Endothelial cell (in vitro differentiated cells): Measurements from ENCODE around the gene PTPN4. TPM values are rescaled to one million over a fixed set of nuclear protein-coding genes. Genes with fewer than 3 reads are reported as not detected.

Experiments
- DNase-seq: peaks from one replicate; pipeline ENCODE4 v3.0.0; 2021; ENCODE audit warnings: low spot score
- H3K27ac Mint-ChIP-seq: one replicate; pipeline ENCODE4 v1.8.0; 2021; ENCODE audit warnings: mixed read lengths, inconsistent platforms; ENCODE audit not compliant: unreplicated experiment
- H3K27me3 Mint-ChIP-seq: one replicate; pipeline ENCODE4 v1.8.0; 2021; ENCODE audit warnings: mild to moderate bottlenecking, moderate library complexity, mixed read lengths, inconsistent platforms; ENCODE audit not compliant: unreplicated experiment
- H3K36me3 Mint-ChIP-seq: one replicate; pipeline ENCODE4 v1.8.0; 2021; ENCODE audit warnings: mild to moderate bottlenecking, low read depth, mixed read lengths, inconsistent platforms; ENCODE audit not compliant: unreplicated experiment
- H3K4me1 Mint-ChIP-seq: one replicate; pipeline ENCODE4 v1.8.0; 2021; ENCODE audit warnings: mild to moderate bottlenecking, mixed read lengths, inconsistent platforms; ENCODE audit not compliant: unreplicated experiment
- H3K4me3 Mint-ChIP-seq: one replicate; pipeline ENCODE4 v1.8.0; 2021; ENCODE audit warnings: mild to moderate bottlenecking, mixed read lengths, inconsistent platforms; ENCODE audit not compliant: unreplicated experiment
- H3K9me3 Mint-ChIP-seq: one replicate; pipeline ENCODE4 v1.8.0; 2021; ENCODE audit warnings: mixed read lengths, inconsistent platforms; ENCODE audit not compliant: unreplicated experiment
- total RNA-seq: library from RNA; stranded (reverse); fragmentation: NEBNext Ultra II Directional; extraction: Animal tissue kit (Norgen Biotek cat#: 25700); gene quantifications from one replicate; pipeline ENCODE4 v1.2.1, GENCODE V29; 2021; ENCODE audit not compliant: unreplicated experiment
- TF ChIP-seq, protein P1 (sequence below): fragments of 200-600 bp; sonication (generic); IDR thresholded peaks from one replicate; pipeline ENCODE4 v1.5.0; 2021; ENCODE audit warnings: antibody characterized with exemption; ENCODE audit not compliant: unreplicated experiment

Gene PTPN4
- total RNA-seq, 1 donor from 2014 or later, result 51.0 TPM

DNA sequence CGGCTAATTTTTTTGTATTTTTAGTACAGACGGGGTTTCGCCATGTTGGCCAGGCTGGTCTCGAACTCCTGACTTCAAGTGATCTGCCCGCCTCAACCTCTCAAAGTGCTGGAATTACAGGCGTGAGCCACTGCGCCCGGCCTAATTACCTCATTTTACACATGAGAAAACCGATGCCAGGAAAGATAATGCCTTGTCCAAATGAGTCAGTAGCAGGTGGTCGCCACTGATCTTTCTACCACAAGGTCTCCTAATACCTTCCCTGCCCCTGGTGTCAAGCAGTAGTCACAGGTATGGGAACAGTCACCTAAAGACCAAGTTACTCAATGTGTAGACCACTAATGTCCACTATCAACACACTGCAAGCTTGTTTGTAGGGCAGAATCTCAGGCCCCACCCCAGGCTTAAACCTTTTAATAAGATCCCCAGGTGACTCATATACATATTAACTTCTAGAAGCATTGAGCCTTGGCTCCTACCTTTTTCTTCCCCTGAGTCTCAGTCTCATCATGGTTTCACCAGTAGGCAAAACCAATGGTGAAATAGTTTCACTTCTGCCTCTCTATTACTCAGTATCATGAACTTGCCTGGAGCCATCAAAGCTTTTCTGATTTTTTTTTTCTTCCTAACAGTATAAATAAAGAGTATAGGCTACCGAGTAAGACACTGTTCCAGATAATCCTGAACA lies 246.3 kb downstream of the PTPN4 start:
- Mint-ChIP-seq H3K27ac (no peak overlapping the region), H3K27me3 (peaks cover 2% of the 10 kb centered on the region)

DNA sequence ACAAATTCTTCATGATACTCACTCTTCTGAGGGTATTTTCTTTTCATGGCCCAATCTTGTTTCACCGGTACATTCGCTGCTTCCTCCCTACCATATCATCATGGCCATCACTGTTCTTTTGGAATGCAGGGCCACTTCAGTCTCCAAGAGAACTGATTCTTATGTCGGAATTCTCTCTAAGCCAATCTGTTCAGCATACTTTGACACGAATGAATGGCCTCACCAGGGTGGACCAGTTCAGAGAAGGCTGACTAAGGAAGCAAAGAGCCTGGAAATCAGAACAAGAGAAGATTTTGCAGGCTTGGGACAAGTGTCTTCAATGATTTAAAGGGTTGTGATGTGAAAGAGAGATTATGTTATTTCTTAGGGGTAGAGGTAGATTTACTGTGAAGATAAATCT lies 248.1 kb downstream of the PTPN4 start:
- Mint-ChIP-seq H3K36me3 (peaks cover 6% of the 10 kb centered on the region), H3K4me1 (peaks cover 5% of the 10 kb centered on the region), H3K9me3 (no peaks in the 10 kb centered on the region), H3K4me3 (no peak overlapping the region), H3K27ac (no peak overlapping the region), H3K27me3 (peaks cover 5% of the 10 kb centered on the region)
- TF ChIP-seq, protein P1, sequence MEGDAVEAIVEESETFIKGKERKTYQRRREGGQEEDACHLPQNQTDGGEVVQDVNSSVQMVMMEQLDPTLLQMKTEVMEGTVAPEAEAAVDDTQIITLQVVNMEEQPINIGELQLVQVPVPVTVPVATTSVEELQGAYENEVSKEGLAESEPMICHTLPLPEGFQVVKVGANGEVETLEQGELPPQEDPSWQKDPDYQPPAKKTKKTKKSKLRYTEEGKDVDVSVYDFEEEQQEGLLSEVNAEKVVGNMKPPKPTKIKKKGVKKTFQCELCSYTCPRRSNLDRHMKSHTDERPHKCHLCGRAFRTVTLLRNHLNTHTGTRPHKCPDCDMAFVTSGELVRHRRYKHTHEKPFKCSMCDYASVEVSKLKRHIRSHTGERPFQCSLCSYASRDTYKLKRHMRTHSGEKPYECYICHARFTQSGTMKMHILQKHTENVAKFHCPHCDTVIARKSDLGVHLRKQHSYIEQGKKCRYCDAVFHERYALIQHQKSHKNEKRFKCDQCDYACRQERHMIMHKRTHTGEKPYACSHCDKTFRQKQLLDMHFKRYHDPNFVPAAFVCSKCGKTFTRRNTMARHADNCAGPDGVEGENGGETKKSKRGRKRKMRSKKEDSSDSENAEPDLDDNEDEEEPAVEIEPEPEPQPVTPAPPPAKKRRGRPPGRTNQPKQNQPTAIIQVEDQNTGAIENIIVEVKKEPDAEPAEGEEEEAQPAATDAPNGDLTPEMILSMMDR, result no peak
- DNase-seq, result no peak

More for the DNA sequence above, 246.3 kb downstream of the PTPN4 start:
- H3K36me3 Mint-ChIP-seq, result no peaks in the 10 kb centered on the region
- H3K4me1 Mint-ChIP-seq, result no peaks in the 10 kb centered on the region
- H3K9me3 Mint-ChIP-seq, result no peaks in the 10 kb centered on the region
- no peak for DNase-seq
- TF ChIP-seq, protein P1, result no peak
- H3K4me3 Mint-ChIP-seq, result no peak overlapping the region

DNA sequence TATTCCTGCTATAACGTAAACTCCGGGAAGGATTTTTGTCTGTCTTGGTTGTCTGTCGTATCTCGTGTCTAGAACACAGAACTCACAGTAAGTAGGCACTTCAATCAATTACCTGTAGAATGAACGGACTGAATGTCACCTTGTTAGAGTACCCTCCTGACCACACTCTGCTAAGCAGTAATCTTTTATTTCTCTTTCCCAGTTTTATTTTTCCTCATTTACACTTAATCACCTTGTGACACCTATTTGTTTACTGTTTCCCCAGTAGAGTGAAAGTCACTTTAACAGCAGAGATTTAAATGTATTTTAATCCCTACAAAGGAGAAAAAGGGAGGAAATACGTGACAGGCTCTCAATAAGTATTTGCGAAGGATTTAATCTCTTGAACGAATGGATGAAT lies 252.6 kb downstream of the PTPN4 start:
- no peak for DNase-seq
- TF ChIP-seq, protein P1, result no peak
- Mint-ChIP-seq H3K27me3 (peaks cover 5% of the 10 kb centered on the region), H3K4me3 (peak overlapping the region; percentile 90), H3K36me3 (peaks cover 16% of the 10 kb centered on the region), H3K4me1 (peaks cover 20% of the 10 kb centered on the region), H3K27ac (peak overlapping the region; percentile 81), H3K9me3 (no peaks in the 10 kb centered on the region)

DNA sequence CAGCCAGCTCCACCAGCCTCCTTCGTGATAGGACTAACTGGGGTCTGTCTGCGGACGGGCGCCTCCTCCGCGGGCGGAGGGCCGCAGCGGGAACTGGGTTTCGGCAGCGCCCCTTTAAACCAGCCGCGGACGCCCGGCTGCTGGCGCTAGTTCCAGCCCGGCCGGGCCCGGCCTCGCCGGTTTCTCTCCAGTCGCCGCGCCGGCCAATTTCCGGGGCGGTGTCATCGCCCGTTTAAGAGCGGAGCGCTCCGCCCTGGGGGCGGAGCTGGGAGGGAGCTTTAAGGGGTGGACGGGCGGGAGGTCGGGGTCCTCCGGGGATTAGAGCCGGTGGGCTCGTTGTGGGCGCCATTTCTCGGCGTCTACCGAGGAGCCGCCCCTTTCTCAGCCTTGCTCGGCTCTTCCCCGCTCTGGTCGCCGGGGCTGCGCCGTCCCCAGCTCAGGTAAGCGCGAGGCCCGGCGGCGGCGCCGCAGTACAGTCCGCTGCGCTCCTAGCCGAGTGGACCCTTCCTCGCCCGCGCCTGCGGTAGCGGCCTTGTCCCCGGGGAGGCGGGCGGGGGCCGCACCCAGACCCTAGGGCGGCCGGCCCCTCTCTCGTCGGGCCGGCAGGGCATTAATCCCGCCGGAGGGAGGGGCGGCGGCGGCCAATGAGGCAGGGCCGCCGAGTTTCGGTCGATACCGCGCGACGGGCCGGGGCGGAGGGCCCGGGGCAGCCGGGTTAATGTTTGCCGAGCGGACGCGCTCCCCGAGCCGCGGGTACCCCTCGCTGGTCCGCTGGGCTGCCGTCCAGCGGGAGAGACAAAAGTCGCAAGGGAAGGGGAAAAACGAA lies 253.3 kb downstream of the PTPN4 start, which contains the start of gene EPB41L5:
EPB41L5 (plus strand) TSS at position 307 of the 826 bp plus-strand sequence. CDS start 6,008 bp downstream, outside the sequence.
- TF ChIP-seq, protein P1, result no peak
- Mint-ChIP-seq H3K9me3 (no peaks in the 10 kb centered on the region), H3K4me3 (peak within 1 kb of the TSS; percentile 95), H3K36me3 (peaks cover 16% of the 10 kb centered on the region), H3K27ac (peak within 1 kb of the TSS; percentile 81), H3K27me3 (peaks cover 5% of the 10 kb centered on the region), H3K4me1 (peaks cover 20% of the 10 kb centered on the region)
- peak; percentile 89 for DNase-seq
